SK-N-MC (cell line): ENCODE data around the gene TEX13C.

Experiments used
- EZH2 ChIP-seq: fragments of 200-600 bp; sonication (generic); IDR thresholded peaks from one replicate; pipeline ENCODE4 v1.6.1; 2017; ENCODE audit warnings: antibody characterized with exemption
- FOXP2 ChIP-seq: optimal IDR thresholded peaks from 2 replicates; pipeline ENCODE3; 2011; ENCODE audit warnings: mild to moderate bottlenecking, moderate library complexity; ENCODE audit not compliant: insufficient read depth; ENCODE audit errors: extremely low read length, control extremely low read depth
- POLR2AphosphoS5 ChIP-seq: IDR thresholded peaks from 2 replicates; pipeline ENCODE4 v1.6.1; 2012; ENCODE audit warnings: mild to moderate bottlenecking, low read depth, low read length, borderline replicate concordance

DNA sequence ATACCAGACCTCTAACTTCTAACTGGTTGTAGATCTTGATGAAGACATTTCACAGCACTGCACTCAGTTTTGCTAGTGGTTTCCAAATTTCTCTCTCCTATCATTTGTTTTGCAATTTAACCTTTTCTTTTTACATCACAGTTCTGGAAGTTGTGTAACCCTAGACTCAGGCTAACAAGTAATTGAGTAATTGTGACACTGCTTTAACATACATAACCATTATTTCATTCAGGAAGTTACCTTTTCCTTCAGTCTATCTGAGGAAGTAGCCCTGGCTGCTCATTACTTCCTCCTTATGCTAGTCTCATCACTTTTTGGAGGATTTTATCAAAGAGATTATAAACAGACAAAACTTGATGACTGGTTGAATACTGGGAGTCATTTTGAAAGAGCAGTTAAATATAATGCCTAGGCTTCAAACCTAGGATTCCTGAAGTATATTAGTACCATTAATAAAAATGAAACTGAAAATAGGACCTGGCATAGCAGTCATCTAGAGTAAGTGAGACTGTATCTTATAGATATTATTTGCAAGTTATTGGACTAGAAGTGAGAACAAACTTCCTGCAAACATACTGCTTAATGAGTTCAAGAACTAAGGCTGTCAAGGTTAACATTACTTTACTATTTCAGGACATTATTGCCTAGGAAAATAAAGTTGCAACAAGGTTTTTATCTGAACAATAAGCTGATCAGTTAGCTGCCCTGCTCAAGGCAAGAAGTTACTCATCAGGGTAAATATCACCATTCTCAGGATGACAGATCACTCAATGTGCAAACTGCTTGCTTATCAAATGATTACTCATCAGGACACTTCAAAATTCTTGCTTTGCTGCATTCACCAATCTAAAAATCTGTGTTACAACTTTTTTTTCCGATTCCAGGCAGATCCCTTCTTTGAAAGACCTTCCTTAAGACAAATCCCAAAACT lies 25.6 kb upstream of the TEX13C start:
- TF ChIP-seq EZH2 = no peak
- TF ChIP-seq FOXP2 = no peak
- no peak for TF ChIP-seq POLR2AphosphoS5
